Effector memory CD8-positive, alpha-beta T cell (primary cell): Measurements from ENCODE around the gene KCNC4.

Experiments
- ATAC-seq: fragments of 150-1000 bp; cut with Tn5 transposase; replicated peaks from 2 replicates; pipeline ENCODE4 v1.10.0; 2021; ENCODE audit warnings: mild to moderate bottlenecking, moderate library complexity
- DNase-seq, 3 experiments: peaks; one replicate each; pipeline ENCODE4 v3.0.0; 2021
- H3K27ac Mint-ChIP-seq, 2 donors: one replicate each; pipeline ENCODE4 v1.8.0; 2022; ENCODE audit warnings: mild to moderate bottlenecking in 2 of 2, mixed read lengths in 2 of 2, moderate library complexity in 2 of 2
- H3K27me3 Mint-ChIP-seq, 2 donors: one replicate each; pipeline ENCODE4 v1.8.0; 2022; ENCODE audit warnings: mixed read lengths in 2 of 2
- H3K36me3 Mint-ChIP-seq: one replicate; pipeline ENCODE4 v1.8.0; 2022; ENCODE audit warnings: mild to moderate bottlenecking, moderate library complexity, mixed read lengths; ENCODE audit not compliant: insufficient read depth
- H3K4me1 Mint-ChIP-seq, 2 donors: one replicate each; pipeline ENCODE4 v1.8.0; 2022; ENCODE audit warnings: low read depth in 2 of 2, mixed read lengths in 2 of 2
- H3K4me3 Mint-ChIP-seq, 2 donors: one replicate each; pipeline ENCODE4 v1.8.0; 2022; ENCODE audit warnings: mild to moderate bottlenecking in 2 of 2, mixed read lengths in 2 of 2, moderate library complexity in 2 of 2
- H3K9me3 Mint-ChIP-seq, 2 donors: one replicate each; pipeline ENCODE4 v1.8.0; 2022; ENCODE audit warnings: mixed read lengths in 2 of 2

Gene KCNC4

DNA sequence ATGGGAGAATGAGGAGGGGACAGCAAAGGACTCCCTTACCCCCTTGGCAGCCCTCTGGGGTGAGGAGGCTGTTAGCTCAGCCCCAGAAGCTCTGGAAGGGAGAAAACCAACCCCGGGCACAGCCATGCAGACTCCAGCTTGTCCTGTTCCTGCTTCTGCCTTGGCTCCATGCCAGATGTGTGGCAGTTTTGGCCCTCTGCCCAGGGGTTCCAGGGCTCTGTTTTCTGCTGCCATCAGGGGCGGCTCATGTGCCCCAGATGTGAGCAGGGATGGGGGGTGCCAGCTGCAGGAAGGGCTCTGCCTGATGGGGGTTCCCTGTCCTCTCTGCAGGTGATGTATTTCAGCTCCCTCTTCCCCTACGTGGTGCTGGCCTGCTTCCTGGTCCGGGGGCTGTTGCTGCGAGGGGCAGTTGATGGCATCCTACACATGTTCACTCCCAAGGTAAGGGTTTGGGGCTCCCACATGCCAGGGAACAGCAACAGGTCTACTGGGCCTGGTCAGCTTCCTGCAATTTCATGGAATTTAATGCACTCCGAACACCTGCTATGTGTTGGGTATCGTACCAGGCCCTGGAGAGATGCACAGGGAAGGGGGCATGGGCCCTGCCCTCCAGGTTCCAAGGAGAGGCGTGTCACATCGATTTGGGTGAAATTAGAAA lies 33.7 kb upstream of the KCNC4 start:
- ATAC-seq (no peak), DNase-seq (no peak)
- Mint-ChIP-seq H3K4me1 (no peaks in the 10 kb centered on the region), H3K4me3 (no peak overlapping the region), H3K36me3 (no peaks in the 10 kb centered on the region), H3K27me3 (peaks cover 18 to 47% of the 10 kb centered on the region in 2 donors), H3K27ac (no peak overlapping the region), H3K9me3 (no peaks in the 10 kb centered on the region)

DNA sequence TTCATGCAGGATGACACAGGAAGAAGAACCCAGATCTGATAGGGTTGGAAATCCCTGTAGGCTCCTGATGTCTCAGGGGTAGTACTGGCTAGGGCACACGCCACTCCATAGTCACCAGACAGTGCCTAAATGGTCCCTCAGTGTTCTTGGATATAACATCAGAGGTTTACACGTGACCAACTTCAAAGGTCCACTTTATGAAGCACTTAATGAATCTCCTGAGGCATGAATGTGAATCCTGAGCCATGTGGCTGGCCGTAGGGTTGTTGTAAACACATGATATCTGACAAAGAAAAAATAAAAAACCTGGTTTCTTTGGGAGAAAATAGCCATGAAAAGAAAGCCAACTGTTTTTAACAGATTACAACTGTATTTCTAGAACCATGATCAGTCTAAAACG lies 32.3 kb upstream of the KCNC4 start:
- H3K9me3 Mint-ChIP-seq: no peaks in the 10 kb centered on the region
- H3K4me3 Mint-ChIP-seq: no peak overlapping the region
- ATAC-seq (no peak), DNase-seq (no peak)
- H3K4me1 Mint-ChIP-seq: no peaks in the 10 kb centered on the region
- H3K36me3 Mint-ChIP-seq: no peaks in the 10 kb centered on the region
- H3K27ac Mint-ChIP-seq: no peak overlapping the region
- peaks cover 7 to 34% of the 10 kb centered on the region in 2 donors for H3K27me3 Mint-ChIP-seq

DNA sequence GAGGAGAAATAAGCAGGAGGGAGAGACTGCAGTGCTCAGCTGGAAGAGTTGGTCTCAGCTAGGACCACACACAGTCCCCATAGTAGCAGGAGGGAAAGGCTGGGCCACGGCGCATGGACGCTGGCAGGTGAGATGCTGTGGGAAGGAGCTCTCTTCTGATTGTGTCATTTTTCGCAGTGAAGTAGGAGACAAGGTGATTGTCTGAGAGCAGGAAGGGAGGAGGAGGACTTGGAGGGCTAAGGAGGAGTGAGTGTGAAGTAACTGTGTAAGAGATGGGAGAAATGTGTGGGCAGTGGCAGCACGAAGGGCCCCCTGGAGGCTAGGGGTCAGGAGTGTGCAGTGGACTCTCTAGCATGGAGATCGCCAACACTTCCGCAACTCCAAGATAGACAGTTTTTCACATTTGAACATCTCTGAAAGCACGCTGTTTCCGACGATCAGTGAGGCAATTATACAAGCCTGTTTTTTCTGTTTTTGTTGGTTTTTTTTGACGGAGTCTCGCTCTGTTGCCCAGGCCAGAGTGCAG lies 26.4 kb upstream of the KCNC4 start:
- no peak for DNase-seq
- H3K27me3 Mint-ChIP-seq: peaks cover 5 to 10% of the 10 kb centered on the region in 2 donors
- H3K36me3 Mint-ChIP-seq: no peaks in the 10 kb centered on the region
- H3K4me1 Mint-ChIP-seq: no peaks in the 10 kb centered on the region
- H3K4me3 Mint-ChIP-seq: no peak overlapping the region
- no peak overlapping the region for H3K27ac Mint-ChIP-seq
- no peaks in the 10 kb centered on the region for H3K9me3 Mint-ChIP-seq
- ATAC-seq: no peak

DNA sequence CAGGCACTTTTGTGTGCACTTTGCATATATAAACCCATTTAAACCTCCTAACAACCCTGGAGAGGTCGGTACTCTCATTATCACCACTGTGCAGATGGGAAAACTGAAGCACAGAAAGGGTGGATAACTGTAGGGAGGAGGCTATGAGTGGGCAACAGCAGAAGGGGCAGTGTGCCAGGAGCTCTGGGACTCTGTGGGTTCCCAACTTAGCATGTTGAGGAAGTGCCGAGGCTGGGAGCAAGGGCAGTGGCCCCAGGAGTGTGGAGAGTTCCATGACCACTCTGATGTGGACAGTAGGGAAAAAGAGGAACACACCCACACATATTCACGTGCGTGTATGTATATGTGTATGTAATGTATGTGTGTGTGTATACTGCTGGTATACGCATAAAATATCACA lies 25.7 kb upstream of the KCNC4 start:
- Mint-ChIP-seq H3K4me1 (no peaks in the 10 kb centered on the region), H3K27me3 (peaks cover 12 to 17% of the 10 kb centered on the region in 2 donors), H3K9me3 (no peaks in the 10 kb centered on the region), H3K36me3 (no peaks in the 10 kb centered on the region), H3K4me3 (no peak overlapping the region), H3K27ac (no peak overlapping the region)
- no peak for DNase-seq
- no peak for ATAC-seq

DNA sequence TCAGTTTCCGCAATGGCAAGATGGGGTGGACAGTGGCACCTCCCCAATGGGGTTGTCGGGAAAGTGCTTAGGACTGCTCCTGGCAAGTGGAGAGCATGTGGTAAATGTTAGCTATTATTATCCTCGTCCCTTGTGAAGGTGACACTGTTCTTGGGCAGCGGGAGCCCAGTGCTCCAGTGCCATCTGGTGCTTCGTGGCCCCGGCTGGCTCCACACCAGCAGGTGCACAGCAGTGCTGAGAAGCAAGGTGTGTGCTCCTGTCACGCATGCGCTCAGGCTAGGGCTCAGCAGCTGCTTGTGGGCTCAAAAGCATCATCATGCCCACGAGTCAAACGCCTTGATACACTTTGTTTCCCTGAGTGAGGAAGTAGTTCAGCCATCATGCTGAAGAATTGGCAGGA lies 24.9 kb upstream of the KCNC4 start:
- no peaks in the 10 kb centered on the region for H3K9me3 Mint-ChIP-seq
- H3K27ac Mint-ChIP-seq: no peak overlapping the region
- DNase-seq: no peak
- no peaks in the 10 kb centered on the region for H3K36me3 Mint-ChIP-seq
- no peaks in the 10 kb centered on the region for H3K4me1 Mint-ChIP-seq
- no peak for ATAC-seq
- H3K27me3 Mint-ChIP-seq: peaks cover 19 to 22% of the 10 kb centered on the region in 2 donors
- no peak overlapping the region for H3K4me3 Mint-ChIP-seq

DNA sequence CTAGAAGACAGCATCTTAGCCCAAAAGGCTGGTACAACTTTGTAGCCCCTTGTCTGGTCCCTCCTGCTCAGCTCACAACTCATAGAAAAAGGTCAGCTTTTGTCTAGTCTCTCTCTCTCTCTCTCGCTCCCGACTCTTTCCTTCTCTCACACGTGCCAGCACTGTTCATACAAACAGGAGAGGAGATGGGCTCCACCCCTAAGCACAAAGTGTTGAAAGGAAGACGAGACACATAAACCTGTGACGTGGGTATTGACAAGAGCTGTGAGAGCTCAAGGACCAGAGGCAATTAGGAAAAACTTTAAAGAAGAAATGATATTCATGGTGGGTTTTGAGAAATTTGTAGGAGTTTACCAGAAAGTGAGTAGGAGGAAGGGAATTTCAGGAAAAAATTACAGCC lies 23.6 kb upstream of the KCNC4 start:
- ATAC-seq (no peak), DNase-seq (no peak)
- no peak overlapping the region for H3K27ac Mint-ChIP-seq
- no peaks in the 10 kb centered on the region for H3K36me3 Mint-ChIP-seq
- no peaks in the 10 kb centered on the region for H3K4me1 Mint-ChIP-seq
- no peak overlapping the region for H3K4me3 Mint-ChIP-seq
- peaks cover 28 to 32% of the 10 kb centered on the region in 2 donors for H3K27me3 Mint-ChIP-seq
- no peaks in the 10 kb centered on the region for H3K9me3 Mint-ChIP-seq

DNA sequence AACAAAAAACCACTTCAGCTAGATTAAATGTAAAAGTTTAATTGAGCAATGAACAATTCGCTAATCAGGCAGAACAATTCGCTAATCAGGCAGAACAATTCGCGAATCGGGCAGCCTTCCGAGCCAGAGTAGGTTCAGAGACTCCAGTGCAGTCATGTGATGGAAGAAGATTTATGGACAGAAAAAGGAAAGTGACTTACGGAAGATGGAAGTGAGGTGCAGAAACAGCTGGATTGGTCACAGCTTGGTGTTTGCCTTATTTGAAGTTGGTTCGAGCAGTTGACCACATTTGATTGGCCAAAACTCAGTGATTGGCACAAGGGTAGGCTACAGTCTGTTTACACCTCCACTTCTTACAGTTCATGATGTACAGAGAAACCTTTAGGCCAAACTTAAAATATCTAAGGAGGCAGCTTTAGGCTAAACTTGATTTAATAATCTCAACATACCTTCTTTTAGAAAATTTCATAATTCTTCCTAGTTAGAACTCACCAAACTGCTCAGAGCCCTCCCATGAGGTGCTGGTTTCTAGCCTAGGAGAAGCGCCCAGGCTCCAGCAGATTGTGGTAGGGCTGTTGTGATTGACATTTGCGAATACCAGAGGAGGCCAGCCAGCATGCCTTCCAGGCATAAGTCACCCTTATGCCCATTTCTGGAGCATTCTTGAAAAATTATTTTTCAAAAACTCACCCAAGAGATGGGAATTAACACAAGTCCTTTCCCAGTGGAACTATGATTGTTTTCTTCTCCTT lies 22.8 kb upstream of the KCNC4 start:
- no peak for ATAC-seq
- no peak overlapping the region for H3K4me3 Mint-ChIP-seq
- DNase-seq: no peak
- H3K4me1 Mint-ChIP-seq: no peaks in the 10 kb centered on the region
- no peaks in the 10 kb centered on the region for H3K36me3 Mint-ChIP-seq
- H3K27me3 Mint-ChIP-seq: peaks cover 28 to 32% of the 10 kb centered on the region in 2 donors
- no peak overlapping the region for H3K27ac Mint-ChIP-seq
- H3K9me3 Mint-ChIP-seq: no peaks in the 10 kb centered on the region

DNA sequence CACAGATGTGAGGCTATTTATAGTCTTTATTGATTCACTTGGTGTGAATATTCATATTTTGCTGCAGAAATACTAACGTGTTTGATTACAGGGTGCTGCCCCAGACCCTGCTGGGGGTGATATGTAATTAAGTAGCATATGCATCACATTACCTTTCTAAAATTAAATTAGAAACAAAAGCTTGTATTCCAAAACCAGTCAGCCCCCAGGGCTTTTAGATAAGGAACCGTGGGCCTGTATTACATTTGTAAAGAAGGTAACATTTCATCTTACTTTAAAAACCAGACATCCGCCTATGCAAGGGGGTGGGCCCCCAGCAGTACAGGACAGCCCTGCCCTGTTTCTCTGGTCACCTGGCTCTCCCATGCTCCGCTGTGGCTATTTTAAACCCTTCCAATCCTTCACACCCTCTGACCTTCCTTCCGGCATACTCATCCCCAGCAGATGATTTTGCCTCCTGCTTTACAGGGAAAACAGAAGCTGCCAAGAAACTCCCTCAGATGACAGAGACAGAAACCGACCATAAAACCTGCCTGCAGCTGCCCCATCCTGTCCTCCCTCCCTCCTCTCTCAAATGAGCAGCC lies 22.0 kb upstream of the KCNC4 start:
- Mint-ChIP-seq H3K9me3 (no peaks in the 10 kb centered on the region), H3K36me3 (no peaks in the 10 kb centered on the region), H3K27me3 (peaks cover 28 to 32% of the 10 kb centered on the region in 2 donors), H3K27ac (no peak overlapping the region), H3K4me3 (no peak overlapping the region), H3K4me1 (no peaks in the 10 kb centered on the region)
- DNase-seq (no peak), ATAC-seq (no peak)

DNA sequence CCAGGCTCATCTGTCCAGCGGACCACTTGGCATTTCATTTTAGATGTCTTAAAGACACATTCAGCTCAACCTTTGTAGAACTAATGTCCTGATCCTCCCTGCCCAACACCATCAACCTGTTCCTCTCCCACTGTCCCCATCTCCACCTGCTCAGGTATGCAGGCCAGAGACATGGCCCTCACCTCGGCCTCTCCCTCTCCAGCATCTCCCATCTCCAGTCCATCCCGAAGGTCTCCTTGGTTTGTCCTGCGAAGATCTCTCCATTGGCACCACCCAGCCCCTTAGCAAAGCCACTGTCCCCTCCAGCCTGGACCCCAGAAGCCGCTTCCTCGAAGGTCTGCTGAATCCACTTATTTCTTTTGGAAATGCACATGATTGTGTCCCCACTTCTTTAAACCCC lies 20.9 kb upstream of the KCNC4 start:
- H3K4me1 Mint-ChIP-seq: no peaks in the 10 kb centered on the region
- peaks cover 28 to 32% of the 10 kb centered on the region in 2 donors for H3K27me3 Mint-ChIP-seq
- H3K27ac Mint-ChIP-seq: no peak overlapping the region
- H3K4me3 Mint-ChIP-seq: no peak overlapping the region
- no peaks in the 10 kb centered on the region for H3K9me3 Mint-ChIP-seq
- no peaks in the 10 kb centered on the region for H3K36me3 Mint-ChIP-seq
- ATAC-seq (no peak), DNase-seq (no peak)

DNA sequence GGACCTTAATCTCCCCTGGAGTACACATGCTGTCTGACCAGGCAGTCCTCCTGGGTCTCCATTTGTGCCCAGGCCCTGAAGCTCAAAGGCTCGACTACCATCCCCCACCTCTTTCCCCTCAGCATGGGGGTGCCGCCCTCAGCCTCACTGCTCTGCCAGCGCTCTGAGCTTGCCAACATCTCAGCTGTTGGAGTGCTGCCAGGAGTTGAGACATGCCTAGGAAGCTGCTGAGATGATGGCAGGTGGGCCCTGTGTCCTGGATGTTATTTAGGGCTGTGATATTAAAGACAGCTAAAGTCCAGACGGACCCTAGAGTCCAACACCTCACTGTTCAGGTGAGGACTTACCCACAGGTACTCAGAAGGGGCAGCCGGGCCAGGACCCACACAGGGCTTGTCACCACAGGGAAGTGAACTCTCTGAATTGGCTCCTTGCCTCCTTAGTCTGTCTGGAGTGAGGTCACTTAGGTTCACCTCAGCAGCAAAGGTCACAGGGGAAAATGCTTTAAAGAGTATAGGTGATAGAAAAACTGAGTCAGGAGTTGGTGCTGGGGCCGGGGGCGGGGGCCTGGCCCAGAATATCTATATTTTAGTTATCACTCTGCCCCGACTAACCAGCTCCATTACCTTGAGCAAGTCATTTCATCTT lies 19.7 kb upstream of the KCNC4 start:
- H3K27me3 Mint-ChIP-seq: peaks cover 22 to 32% of the 10 kb centered on the region in 2 donors
- DNase-seq (no peak), ATAC-seq (no peak)
- no peak overlapping the region for H3K4me3 Mint-ChIP-seq
- no peaks in the 10 kb centered on the region for H3K36me3 Mint-ChIP-seq
- H3K9me3 Mint-ChIP-seq: no peaks in the 10 kb centered on the region
- H3K4me1 Mint-ChIP-seq: no peaks in the 10 kb centered on the region
- H3K27ac Mint-ChIP-seq: no peak overlapping the region

DNA sequence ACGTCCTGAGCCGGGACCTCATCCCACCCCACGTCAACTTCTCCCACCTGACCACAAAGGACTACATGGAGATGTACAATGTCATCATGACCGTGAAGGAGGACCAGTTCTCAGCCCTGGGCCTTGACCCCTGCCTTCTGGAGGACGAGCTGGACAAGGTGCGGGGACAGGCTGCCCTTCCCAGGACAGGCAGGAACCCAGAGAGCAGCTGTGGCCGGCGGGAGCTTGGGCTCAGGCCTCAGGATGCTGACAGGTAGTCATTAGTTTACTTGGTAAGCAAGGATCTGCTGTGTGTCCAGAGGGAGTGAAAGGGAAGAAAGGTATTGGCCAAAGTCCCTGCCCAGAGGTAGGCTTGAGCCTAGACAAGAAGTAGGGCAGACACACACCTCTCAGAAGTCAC lies 17.6 kb upstream of the KCNC4 start:
- Mint-ChIP-seq H3K4me1 (peaks cover 0 to 4% of the 10 kb centered on the region in 2 donors), H3K27me3 (peaks cover 22 to 32% of the 10 kb centered on the region in 2 donors), H3K4me3 (no peak overlapping the region), H3K36me3 (no peaks in the 10 kb centered on the region), H3K27ac (no peak overlapping the region), H3K9me3 (no peaks in the 10 kb centered on the region)
- no peak for ATAC-seq
- DNase-seq: no peak

DNA sequence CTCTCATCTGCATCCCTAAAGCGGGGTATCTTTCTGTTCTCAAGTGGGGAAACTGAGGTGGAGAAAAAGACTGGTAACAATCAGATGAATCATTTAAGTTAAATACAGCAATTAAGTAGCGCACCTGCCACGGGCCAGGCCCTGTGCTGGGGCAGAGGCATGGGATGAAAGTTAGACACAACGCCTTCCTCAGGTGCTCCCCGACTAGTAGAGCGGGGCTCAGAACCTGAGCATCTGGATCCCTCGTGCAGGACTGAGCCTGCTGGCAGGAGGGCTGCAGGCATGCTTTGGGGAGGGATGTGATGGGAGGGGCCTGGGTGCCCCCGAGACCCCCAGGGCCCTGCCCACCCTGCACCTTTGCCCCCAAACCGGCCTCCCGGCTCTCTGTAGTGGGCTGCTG lies 14.9 kb upstream of the KCNC4 start:
- H3K9me3 Mint-ChIP-seq: no peaks in the 10 kb centered on the region
- H3K27me3 Mint-ChIP-seq: peaks cover 6 to 13% of the 10 kb centered on the region in 2 donors
- no peaks in the 10 kb centered on the region for H3K36me3 Mint-ChIP-seq
- no peak for ATAC-seq
- H3K4me3 Mint-ChIP-seq: no peak overlapping the region
- H3K27ac Mint-ChIP-seq: no peak overlapping the region
- no peak for DNase-seq
- peaks cover 0 to 4% of the 10 kb centered on the region in 2 donors for H3K4me1 Mint-ChIP-seq

DNA sequence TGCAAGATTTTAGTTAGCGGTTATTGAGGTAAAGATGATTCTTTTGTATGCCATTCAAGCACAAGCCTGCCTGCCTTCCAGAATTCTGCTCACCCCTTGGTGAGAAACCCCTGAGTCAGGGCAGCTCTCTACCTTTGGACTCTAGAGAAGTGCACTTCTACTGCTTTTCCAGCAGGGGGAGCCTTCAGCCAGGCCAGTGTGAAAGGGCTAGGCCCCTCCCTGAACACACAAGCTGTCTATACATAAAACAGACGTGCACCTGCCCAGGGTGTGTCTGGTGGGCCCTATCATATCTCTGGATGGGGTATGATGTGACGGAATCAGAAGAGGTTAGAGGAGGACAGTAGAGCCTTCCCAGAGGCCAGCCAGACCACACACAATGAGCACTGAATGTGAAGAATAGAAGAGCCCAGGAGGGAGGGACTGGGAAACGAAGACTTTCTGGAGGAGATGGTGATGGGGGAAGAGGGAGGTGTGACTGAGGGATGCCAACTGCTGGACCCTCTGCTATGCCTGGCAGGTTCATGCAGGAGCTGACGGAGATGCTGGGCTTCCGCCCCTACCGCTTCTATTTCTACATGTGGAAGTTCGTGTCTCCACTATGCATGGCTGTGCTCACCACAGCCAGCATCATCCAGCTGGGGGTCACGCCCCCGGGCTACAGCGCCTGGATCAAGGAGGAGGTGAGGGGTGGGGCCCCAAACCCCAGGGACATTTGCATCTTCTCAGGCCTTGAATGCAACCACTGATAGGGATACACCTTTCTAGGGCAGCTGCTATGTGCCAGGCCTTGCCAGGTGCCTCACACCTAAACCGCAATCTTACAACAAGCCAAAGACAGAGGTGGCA lies 13.0 kb upstream of the KCNC4 start:
- H3K27me3 Mint-ChIP-seq: no peaks in the 10 kb centered on the region
- H3K4me3 Mint-ChIP-seq: no peak overlapping the region
- DNase-seq (peak; percentile 49 to 55 (median 51)), ATAC-seq (peak; percentile 98)
- no peaks in the 10 kb centered on the region for H3K9me3 Mint-ChIP-seq
- H3K4me1 Mint-ChIP-seq: peaks cover 0 to 4% of the 10 kb centered on the region in 2 donors
- no peaks in the 10 kb centered on the region for H3K36me3 Mint-ChIP-seq
- H3K27ac Mint-ChIP-seq: no peak overlapping the region
